Neural progenitor cell (in vitro differentiated cells): Measurements from ENCODE around the gene RHOF.

Experiments used
- CTCF ChIP-seq: fragments of 200-600 bp; sonication (generic); IDR thresholded peaks from 2 replicates; pipeline ENCODE4 v1.5.1; 2017; ENCODE audit warnings: antibody characterized with exemption, mild to moderate bottlenecking
- EZH2phosphoT487 ChIP-seq: fragments of 200-600 bp; sonication (generic); IDR thresholded peaks from 2 replicates; pipeline ENCODE4 v1.6.1; 2017; ENCODE audit warnings: antibody characterized with exemption

GRCh38 chr12:121802485-121802842 is 9.0 kb upstream of the RHOF start:
- no peak for TF ChIP-seq CTCF
- TF ChIP-seq EZH2phosphoT487 = no peak
